ENCODE results near the gene ARHGDIB. TPM values are rescaled to one million over a fixed set of nuclear protein-coding genes. Genes with fewer than 3 reads are reported as not detected.

The ARHGDIB gene
- total RNA-seq, 1 donor from 2014 or later: 0.79 TPM

DNA sequence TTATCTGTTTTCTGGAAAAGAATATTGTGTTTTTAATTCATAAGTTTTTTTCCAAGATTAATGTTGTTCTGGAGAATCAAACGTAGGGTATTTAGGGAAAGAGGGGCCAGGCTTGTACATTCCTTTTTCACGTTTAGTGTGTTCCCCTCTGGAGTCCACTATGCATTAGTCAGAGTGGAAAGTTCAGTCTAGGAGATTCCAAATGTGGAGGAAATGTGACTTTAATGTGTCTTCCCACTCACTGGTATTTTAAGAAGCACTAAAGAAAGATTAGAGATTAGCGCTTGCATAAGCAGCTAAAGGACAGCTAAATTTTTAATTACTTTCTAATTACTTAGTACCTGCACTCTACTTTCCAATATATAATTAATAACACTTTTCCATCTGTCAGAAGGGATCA is 7.1 kb upstream of the ARHGDIB start:
- no peak for DNase-seq (ENCODE audit: low spot score, unreplicated experiment)
- no peaks in the 10 kb centered on the region for H3K36me3 Mint-ChIP-seq (ENCODE audit: insufficient read depth)
- H3K4me3 Mint-ChIP-seq (ENCODE audit: low read depth): no peak overlapping the region
- H3K27me3 Mint-ChIP-seq: no peaks in the 10 kb centered on the region
- H3K27ac Mint-ChIP-seq: no peak overlapping the region
- H3K4me1 Mint-ChIP-seq (ENCODE audit: low read depth): peaks cover 7% of the 10 kb centered on the region
- no peak for TF ChIP-seq CTCF (IDR thresholded peaks at IDR 0.05; ENCODE audit: unreplicated experiment)
- peaks cover 4% of the 10 kb centered on the region for H3K9me3 Mint-ChIP-seq (ENCODE audit: low read depth)

GRCh38 chr12:14965221-14965620 is 3.8 kb upstream of the ARHGDIB start:
- Mint-ChIP-seq H3K36me3 (ENCODE audit: insufficient read depth) (no peaks in the 10 kb centered on the region), H3K27me3 (peaks cover 6% of the 10 kb centered on the region), H3K4me1 (ENCODE audit: low read depth) (no peaks in the 10 kb centered on the region), H3K9me3 (ENCODE audit: low read depth) (peaks cover 4% of the 10 kb centered on the region), H3K27ac (no peak overlapping the region), H3K4me3 (ENCODE audit: low read depth) (no peak overlapping the region)
- no peak for DNase-seq (ENCODE audit: low spot score, unreplicated experiment)
- no peak for TF ChIP-seq CTCF (IDR thresholded peaks at IDR 0.05; ENCODE audit: unreplicated experiment)

DNA sequence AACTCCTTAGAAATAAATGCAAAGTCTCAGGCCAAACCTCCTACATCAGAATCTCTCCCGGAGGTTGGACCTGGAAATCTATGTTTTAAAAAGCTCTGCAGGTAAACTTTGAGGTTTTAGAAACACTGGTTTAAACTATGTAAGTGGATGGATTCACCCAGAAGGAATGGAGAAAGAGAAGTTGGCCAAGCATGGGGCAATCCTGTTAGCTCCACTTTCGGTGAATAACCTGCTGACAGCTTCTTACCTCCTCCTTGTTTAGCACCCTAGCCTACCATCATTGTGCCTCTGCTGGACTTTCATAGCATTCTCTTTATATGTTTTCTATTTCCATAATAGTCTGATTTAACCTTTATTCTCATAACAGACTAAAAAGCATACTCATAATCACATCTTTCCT is 3.0 kb upstream of the ARHGDIB start:
- Mint-ChIP-seq H3K4me3 (ENCODE audit: low read depth) (no peak overlapping the region), H3K27ac (no peak overlapping the region), H3K27me3 (peaks cover 6% of the 10 kb centered on the region), H3K4me1 (ENCODE audit: low read depth) (no peaks in the 10 kb centered on the region), H3K36me3 (ENCODE audit: insufficient read depth) (no peaks in the 10 kb centered on the region), H3K9me3 (ENCODE audit: low read depth) (no peaks in the 10 kb centered on the region)
- DNase-seq (ENCODE audit: low spot score, unreplicated experiment): no peak
- TF ChIP-seq CTCF (IDR thresholded peaks at IDR 0.05; ENCODE audit: unreplicated experiment): no peak

- Mint-ChIP-seq H3K9me3 (ENCODE audit: low read depth) (no peaks in the 10 kb centered on the region), H3K4me3 (ENCODE audit: low read depth) (no peak overlapping the region), H3K36me3 (ENCODE audit: insufficient read depth) (no peaks in the 10 kb centered on the region), H3K4me1 (ENCODE audit: low read depth) (no peaks in the 10 kb centered on the region), H3K27ac (no peak overlapping the region), H3K27me3 (peaks cover 6% of the 10 kb centered on the region)
- TF ChIP-seq CTCF (IDR thresholded peaks at IDR 0.05; ENCODE audit: unreplicated experiment): no peak
- DNase-seq (ENCODE audit: low spot score, unreplicated experiment): no peak
Observed at GRCh38 chr12:14963520-14963919, 2.1 kb upstream of the ARHGDIB start.

GRCh38 chr12:14962797-14963196 is 1.4 kb upstream of the ARHGDIB start:
- no peaks in the 10 kb centered on the region for H3K9me3 Mint-ChIP-seq (ENCODE audit: low read depth)
- no peaks in the 10 kb centered on the region for H3K4me1 Mint-ChIP-seq (ENCODE audit: low read depth)
- H3K27me3 Mint-ChIP-seq: peaks cover 6% of the 10 kb centered on the region
- no peak overlapping the region for H3K4me3 Mint-ChIP-seq (ENCODE audit: low read depth)
- no peaks in the 10 kb centered on the region for H3K36me3 Mint-ChIP-seq (ENCODE audit: insufficient read depth)
- H3K27ac Mint-ChIP-seq: no peak overlapping the region
- TF ChIP-seq CTCF (IDR thresholded peaks at IDR 0.05; ENCODE audit: unreplicated experiment): no peak
- DNase-seq (ENCODE audit: low spot score, unreplicated experiment): no peak

Measured in progenitor cell of endocrine pancreas (in vitro differentiated cells).